ENCODE data around the gene NXPE3. TPM values are rescaled to one million over a fixed set of nuclear protein-coding genes. Genes with fewer than 3 reads are reported as not detected.

The NXPE3 gene
- total RNA-seq, 4 donors from 2014 or later, result 8.9 to 15.5 (median 12.5) TPM

GRCh38 chr3:101851072-101851770, 72.2 kb downstream of the NXPE3 start:
- no peak for TF ChIP-seq CTCF (IDR thresholded peaks at IDR 0.05; ENCODE audit: low read depth)

- TF ChIP-seq CTCF (IDR thresholded peaks at IDR 0.05; ENCODE audit: low read depth), result no peak
Observed at GRCh38 chr3:101851850-101852714, 73.1 kb downstream of the NXPE3 start.

DNA sequence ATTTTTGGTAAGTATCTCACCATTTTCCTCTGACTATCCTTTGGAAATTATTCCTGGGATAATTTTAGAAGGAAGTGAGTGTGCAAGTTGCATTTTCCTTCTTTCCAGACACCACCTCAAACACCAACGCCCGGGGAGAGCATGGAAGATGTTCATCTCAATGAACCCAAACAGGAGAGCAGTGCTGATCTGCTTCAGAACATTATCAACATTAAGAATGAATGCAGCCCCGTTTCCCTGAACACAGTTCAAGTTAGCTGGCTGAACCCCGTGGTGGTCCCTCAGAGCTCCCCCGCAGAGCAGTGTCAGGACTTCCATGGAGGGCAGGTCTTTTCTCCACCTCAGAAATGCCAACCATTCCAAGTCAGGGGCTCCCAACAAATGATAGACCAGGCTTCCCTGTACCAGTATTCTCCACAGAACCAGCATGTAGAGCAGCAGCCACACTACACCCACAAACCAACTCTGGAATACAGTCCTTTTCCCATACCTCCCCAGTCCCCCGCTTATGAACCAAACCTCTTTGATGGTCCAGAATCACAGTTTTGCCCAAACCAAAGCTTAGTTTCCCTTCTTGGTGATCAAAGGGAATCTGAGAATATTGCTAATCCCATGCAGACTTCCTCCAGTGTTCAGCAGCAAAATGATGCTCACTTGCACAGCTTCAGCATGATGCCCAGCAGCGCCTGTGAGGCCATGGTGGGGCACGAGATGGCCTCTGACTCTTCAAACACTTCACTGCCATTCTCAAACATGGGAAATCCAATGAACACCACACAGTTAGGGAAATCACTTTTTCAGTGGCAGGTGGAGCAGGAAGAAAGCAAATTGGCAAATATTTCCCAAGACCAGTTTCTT, 74.2 kb downstream of the NXPE3 start:
- TF ChIP-seq CTCF (IDR thresholded peaks at IDR 0.05; ENCODE audit: low read depth), result no peak

DNA sequence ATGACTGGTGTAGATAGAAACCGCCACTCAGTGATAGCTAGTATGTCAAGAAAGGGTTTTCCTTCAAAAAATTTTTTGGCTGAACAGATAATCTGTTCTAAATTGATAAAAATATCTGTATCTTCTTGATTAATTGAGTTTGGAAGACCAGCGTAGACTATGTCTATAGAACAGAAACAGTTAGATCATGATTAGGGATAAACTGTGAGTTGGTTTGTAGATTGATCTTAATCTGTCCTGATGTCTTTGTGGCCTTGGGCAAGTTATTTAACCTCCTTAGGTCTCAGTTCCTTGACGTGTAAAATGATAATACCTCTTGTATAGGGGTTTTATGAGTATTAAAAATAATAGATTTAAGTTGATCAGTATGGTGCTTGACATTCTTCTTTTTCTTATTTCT, 75.0 kb downstream of the NXPE3 start:
- TF ChIP-seq CTCF (IDR thresholded peaks at IDR 0.05; ENCODE audit: low read depth), result no peak

GRCh38 chr3:101854608-101855304, 75.7 kb downstream of the NXPE3 start:
- no peak for TF ChIP-seq CTCF (IDR thresholded peaks at IDR 0.05; ENCODE audit: low read depth)

DNA sequence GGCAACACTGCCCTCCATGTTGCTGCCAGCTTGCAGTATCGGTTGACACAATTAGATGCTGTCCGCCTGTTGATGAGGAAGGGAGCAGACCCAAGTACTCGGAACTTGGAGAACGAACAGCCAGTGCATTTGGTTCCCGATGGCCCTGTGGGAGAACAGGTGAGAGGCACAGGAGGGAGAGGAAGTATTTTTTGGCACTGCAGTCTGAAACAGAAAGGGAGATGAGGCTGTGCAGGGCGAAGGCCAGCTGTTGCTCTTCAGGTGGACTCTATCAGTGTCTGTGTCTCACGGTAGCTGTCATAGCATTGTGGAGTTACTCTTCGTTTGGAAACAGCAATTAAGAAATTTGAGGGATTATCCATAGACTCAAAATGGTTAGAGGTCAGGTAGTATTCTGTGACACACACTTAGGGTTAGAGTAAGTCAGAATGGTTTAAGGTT, 78.3 kb downstream of the NXPE3 start:
- no peak for TF ChIP-seq CTCF (IDR thresholded peaks at IDR 0.05; ENCODE audit: low read depth)

All from subcutaneous adipose tissue (tissue), 4 donors.